ENCODE results near the gene CASP6. TPM values are rescaled to one million over a fixed set of nuclear protein-coding genes. Genes with fewer than 3 reads are reported as not detected.

Gene CASP6
- total and polyA plus RNA-seq, 2 experiments from 2014 or later, result 15.8 to 18.5 TPM

- no peaks in the 10 kb centered on the region for H3K4me1 ChIP-seq (ENCODE audit: insufficient read depth)
- H3K27me3 ChIP-seq (replicated peaks; ENCODE audit: insufficient read depth), result no peaks in the 10 kb centered on the region
- no peak for TF ChIP-seq EZH2 (IDR thresholded peaks at IDR 0.05; ENCODE audit: insufficient read depth, poor library complexity, severe bottlenecking)
- no peak for TF ChIP-seq EZH2phosphoT487 (IDR thresholded peaks at IDR 0.05; ENCODE audit: insufficient read depth, low read depth)
- no peak for DNase-seq
- H2AFZ ChIP-seq, result no peak overlapping the region
- no peak overlapping the region for H3K4me2 ChIP-seq (ENCODE audit: unreplicated experiment)
- H3K27ac ChIP-seq, result no peak overlapping the region
- no peak overlapping the region for H3K9ac ChIP-seq
- no peaks in the 10 kb centered on the region for H3K9me2 ChIP-seq (ENCODE audit: insufficient read depth)
- no peaks in the 10 kb centered on the region for H3F3A ChIP-seq (ENCODE audit: insufficient read depth)
- peaks cover 3% of the 10 kb centered on the region; the same call in 1 of the 2 replicates for H3K36me3 ChIP-seq (ENCODE audit: low read depth)
- H3K79me2 ChIP-seq (ENCODE audit: insufficient read depth), result peaks cover 14% of the 10 kb centered on the region
- H3K4me3 ChIP-seq, result no peak overlapping the region
- no peaks in the 10 kb centered on the region for H4K20me1 ChIP-seq (ENCODE audit: insufficient read depth)
- in situ Hi-C loops (cut with MboI), result no loop called here
- WGBS, 2 experiments (ENCODE audit: low coverage in 1 of 2, low lambda C conversion rate in 2 of 2, missing lambda C conversion rate in 2 of 2), result 97 to 100% methylated on average over 1 of the region's 1 CpG
- H3K9me3 ChIP-seq (ENCODE audit: low read depth), result no peaks in the 10 kb centered on the region
These were observed 15.5 kb upstream of the CASP6 start for GRCh38 chr4:109718759-109719158.

GRCh38 chr4:109713500-109713899, 10.3 kb upstream of the CASP6 start:
- Histone ChIP-seq H3K36me3 (ENCODE audit: low read depth) (peaks cover 4% of the 10 kb centered on the region; the same call in 1 of the 2 replicates), H3K27ac (no peak overlapping the region), H3K27me3 (replicated peaks; ENCODE audit: insufficient read depth) (no peaks in the 10 kb centered on the region), H2AFZ (no peak overlapping the region), H3K9me2 (ENCODE audit: insufficient read depth) (no peaks in the 10 kb centered on the region), H3K4me1 (ENCODE audit: insufficient read depth) (no peaks in the 10 kb centered on the region), H3K4me3 (no peak overlapping the region), H4K20me1 (ENCODE audit: insufficient read depth) (no peaks in the 10 kb centered on the region), H3K9ac (no peak overlapping the region), H3K9me3 (ENCODE audit: low read depth) (no peaks in the 10 kb centered on the region), H3K4me2 (ENCODE audit: unreplicated experiment) (no peak overlapping the region), H3K79me2 (ENCODE audit: insufficient read depth) (no peaks in the 10 kb centered on the region), H3F3A (ENCODE audit: insufficient read depth) (no peaks in the 10 kb centered on the region)
- no peak for TF ChIP-seq EZH2 (IDR thresholded peaks at IDR 0.05; ENCODE audit: insufficient read depth, poor library complexity, severe bottlenecking)
- no peak for TF ChIP-seq EZH2phosphoT487 (IDR thresholded peaks at IDR 0.05; ENCODE audit: insufficient read depth, low read depth)
- WGBS, 2 experiments (ENCODE audit: low coverage in 1 of 2, low lambda C conversion rate in 2 of 2, missing lambda C conversion rate in 2 of 2), result 93% methylated on average over 3 of the region's 3 CpGs
- in situ Hi-C loops (cut with MboI), result no loop called here
- DNase-seq, result no peak

GRCh38 chr4:109708990-109709389, 5.7 kb upstream of the CASP6 start:
- no peaks in the 10 kb centered on the region for H3K27me3 ChIP-seq (replicated peaks; ENCODE audit: insufficient read depth)
- 0 out of 2 replicates have a peak, but pooled peaks cover 2% of the 10 kb centered on the region for H3K4me1 ChIP-seq (ENCODE audit: insufficient read depth)
- H3K4me2 ChIP-seq (ENCODE audit: unreplicated experiment), result no peak overlapping the region
- H3K79me2 ChIP-seq (ENCODE audit: insufficient read depth), result no peaks in the 10 kb centered on the region
- H3K9ac ChIP-seq, result no peak overlapping the region
- no peaks in the 10 kb centered on the region for H3K9me2 ChIP-seq (ENCODE audit: insufficient read depth)
- H3K9me3 ChIP-seq (ENCODE audit: low read depth), result no peaks in the 10 kb centered on the region
- H3K27ac ChIP-seq, result no peak overlapping the region
- in situ Hi-C loops (cut with MboI), result no loop called here
- TF ChIP-seq EZH2 (IDR thresholded peaks at IDR 0.05; ENCODE audit: insufficient read depth, poor library complexity, severe bottlenecking) (no peak), EZH2phosphoT487 (IDR thresholded peaks at IDR 0.05; ENCODE audit: insufficient read depth, low read depth) (no peak)
- no peak overlapping the region for H3K4me3 ChIP-seq
- H3K36me3 ChIP-seq (ENCODE audit: low read depth), result peaks cover 3% of the 10 kb centered on the region; the same call in 1 of the 2 replicates
- H4K20me1 ChIP-seq (ENCODE audit: insufficient read depth), result no peaks in the 10 kb centered on the region
- 90 to 100% methylated on average over 1 of the region's 1 CpG for WGBS, 2 experiments (ENCODE audit: low coverage in 1 of 2, low lambda C conversion rate in 2 of 2, missing lambda C conversion rate in 2 of 2)
- peaks cover 6% of the 10 kb centered on the region for H3F3A ChIP-seq (ENCODE audit: insufficient read depth)
- DNase-seq, result no peak
- H2AFZ ChIP-seq, result no peak overlapping the region

GRCh38 chr4:109708435-109708834, 5.2 kb upstream of the CASP6 start:
- H4K20me1 ChIP-seq (ENCODE audit: insufficient read depth), result no peaks in the 10 kb centered on the region
- H2AFZ ChIP-seq, result no peak overlapping the region
- 0 out of 2 replicates have a peak, but pooled peaks cover 4% of the 10 kb centered on the region for H3K4me1 ChIP-seq (ENCODE audit: insufficient read depth)
- DNase-seq, result no peak
- no peaks in the 10 kb centered on the region for H3K79me2 ChIP-seq (ENCODE audit: insufficient read depth)
- H3K4me3 ChIP-seq, result no peak overlapping the region
- 32 to 38% methylated on average over 2 of the region's 2 CpGs for WGBS, 2 experiments (ENCODE audit: low coverage in 1 of 2, low lambda C conversion rate in 2 of 2, missing lambda C conversion rate in 2 of 2)
- no peaks in the 10 kb centered on the region for H3K9me2 ChIP-seq (ENCODE audit: insufficient read depth)
- no peaks in the 10 kb centered on the region for H3K9me3 ChIP-seq (ENCODE audit: low read depth)
- in situ Hi-C loops (cut with MboI), result no loop called here
- H3K9ac ChIP-seq, result no peak overlapping the region
- H3F3A ChIP-seq (ENCODE audit: insufficient read depth), result peaks cover 11% of the 10 kb centered on the region
- no peak overlapping the region for H3K4me2 ChIP-seq (ENCODE audit: unreplicated experiment)
- H3K27ac ChIP-seq, result no peak overlapping the region
- no peak for TF ChIP-seq EZH2phosphoT487 (IDR thresholded peaks at IDR 0.05; ENCODE audit: insufficient read depth, low read depth)
- TF ChIP-seq EZH2 (IDR thresholded peaks at IDR 0.05; ENCODE audit: insufficient read depth, poor library complexity, severe bottlenecking), result no peak
- no peaks in the 10 kb centered on the region for H3K27me3 ChIP-seq (replicated peaks; ENCODE audit: insufficient read depth)
- no peaks in the 10 kb centered on the region for H3K36me3 ChIP-seq (ENCODE audit: low read depth)
